ENCODE measurements around the gene CALHM3. TPM values are rescaled to one million over a fixed set of nuclear protein-coding genes. Genes with fewer than 3 reads are reported as not detected.
"Not testable (repeated sequence)": the region's sequence is repeated elsewhere in the genome, so short reads cannot be mapped to it uniquely, and the experiment has no call there.

The CALHM3 gene
- polyA plus RNA-seq, 1 donor = 0.13 TPM

DNA sequence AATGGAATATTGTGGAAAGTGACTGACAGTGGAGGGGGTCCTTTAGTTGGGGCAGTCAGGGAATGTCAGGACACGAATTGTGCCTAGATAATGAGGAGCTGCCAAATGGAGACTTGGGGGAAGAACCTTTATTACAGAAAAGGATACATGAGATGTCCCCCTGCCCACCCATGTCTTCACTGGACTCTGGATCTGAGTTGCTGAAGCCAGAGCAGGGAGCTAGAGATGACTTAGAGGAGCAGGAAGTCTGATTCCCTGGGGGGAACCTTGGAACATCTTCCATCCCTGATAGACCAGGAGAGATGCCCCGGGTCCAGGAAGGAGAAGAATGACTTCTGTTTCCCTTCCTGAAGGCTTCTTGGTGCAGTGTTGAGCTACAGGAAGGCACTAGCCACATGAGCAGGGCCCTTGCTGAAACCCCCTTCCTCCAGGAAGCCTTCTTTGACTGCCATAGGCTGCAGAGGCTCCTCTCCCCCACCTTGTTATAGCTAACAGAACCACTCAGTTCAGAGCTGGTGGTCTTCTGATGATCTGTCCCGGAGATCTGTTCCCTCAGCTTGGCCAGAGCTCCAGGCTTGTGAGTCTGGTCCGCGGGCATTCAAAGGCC, 13.7 kb upstream of the CALHM3 start:
- H3K4me3 ChIP-seq (ENCODE audit: low read length) = peak overlapping the region; percentile 40
- no peaks in the 10 kb centered on the region for H3K36me3 ChIP-seq (ENCODE audit: control insufficient read depth, insufficient read depth, low read length)
- peak overlapping the region; percentile 10 for H3K27ac ChIP-seq (ENCODE audit: low read length)
- peaks cover 28% of the 10 kb centered on the region for H3K4me1 ChIP-seq (ENCODE audit: control insufficient read depth, insufficient read depth, low read length)
- peaks cover 16% of the 10 kb centered on the region for H3K27me3 ChIP-seq (ENCODE audit: control insufficient read depth, insufficient read depth, low read length)
- no peaks in the 10 kb centered on the region for H3K9me3 ChIP-seq (ENCODE audit: control insufficient read depth, low read depth, low read length)
- WGBS (ENCODE audit: insufficient coverage, low lambda C conversion rate) = no CpG with 5 or more reads among the region's 5 CpGs
- no peak for DNase-seq

DNA sequence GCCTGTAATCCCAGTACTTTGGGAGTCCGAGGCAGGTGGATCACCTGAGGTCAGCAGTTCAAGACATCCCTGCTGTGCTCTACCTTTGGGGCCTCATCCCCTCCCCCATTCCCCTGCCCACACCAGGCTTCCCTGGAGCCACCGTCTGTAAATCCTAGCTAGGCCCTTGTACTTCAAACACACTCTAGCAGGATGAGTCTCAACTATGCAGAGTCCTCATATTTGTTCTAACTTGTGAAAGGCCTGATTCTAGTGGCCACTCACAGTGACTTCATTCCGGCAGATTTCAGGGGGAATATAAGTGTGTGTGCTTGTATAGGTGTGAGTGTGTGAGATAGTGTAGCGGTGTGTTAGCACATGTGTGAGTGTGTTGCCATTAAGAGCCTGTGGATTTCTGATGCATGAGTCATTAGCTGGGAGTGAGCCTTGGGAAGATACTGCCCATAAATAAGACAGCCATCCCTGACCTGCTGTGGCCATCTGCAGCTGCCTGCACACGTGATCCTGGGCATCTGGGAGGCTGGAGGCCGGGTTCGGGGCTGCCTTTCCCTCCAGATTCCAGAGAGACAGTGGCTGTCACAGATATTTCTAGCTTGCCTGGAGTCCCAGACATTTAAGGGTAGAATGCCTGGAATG, 12.8 kb upstream of the CALHM3 start:
- Histone ChIP-seq H3K36me3 (ENCODE audit: control insufficient read depth, insufficient read depth, low read length) (no peaks in the 10 kb centered on the region), H3K27ac (ENCODE audit: low read length) (no peak overlapping the region), H3K4me1 (ENCODE audit: control insufficient read depth, insufficient read depth, low read length) (peaks cover 28% of the 10 kb centered on the region), H3K27me3 (ENCODE audit: control insufficient read depth, insufficient read depth, low read length) (peaks cover 14% of the 10 kb centered on the region), H3K4me3 (ENCODE audit: low read length) (no peak overlapping the region), H3K9me3 (ENCODE audit: control insufficient read depth, low read depth, low read length) (no peaks in the 10 kb centered on the region)
- DNase-seq = peak; percentile 86 to 87
- no CpG with 5 or more reads among the region's 7 CpGs for WGBS (ENCODE audit: insufficient coverage, low lambda C conversion rate)

DNA sequence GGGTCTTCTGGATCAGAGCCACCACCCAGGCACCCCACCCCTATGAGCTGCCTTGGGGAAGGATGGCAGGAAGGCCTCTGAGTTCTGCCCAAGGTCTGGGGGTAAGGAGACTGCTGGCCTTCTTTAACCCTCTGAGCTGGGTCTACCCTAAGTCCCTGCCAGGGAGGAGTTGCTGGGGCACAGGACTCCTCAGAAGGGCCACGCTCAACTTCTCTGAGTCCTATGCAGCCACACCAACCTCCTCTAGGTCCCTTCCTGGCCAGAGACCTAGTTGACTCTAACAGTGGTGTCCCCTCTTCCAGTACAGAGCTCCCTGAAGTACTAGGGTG, 11.9 kb upstream of the CALHM3 start:
- no peak for DNase-seq
- Histone ChIP-seq H3K4me1 (ENCODE audit: control insufficient read depth, insufficient read depth, low read length) (peaks cover 29% of the 10 kb centered on the region), H3K36me3 (ENCODE audit: control insufficient read depth, insufficient read depth, low read length) (no peaks in the 10 kb centered on the region), H3K4me3 (ENCODE audit: low read length) (no peak overlapping the region), H3K27me3 (ENCODE audit: control insufficient read depth, insufficient read depth, low read length) (peaks cover 14% of the 10 kb centered on the region), H3K27ac (ENCODE audit: low read length) (no peak overlapping the region), H3K9me3 (ENCODE audit: control insufficient read depth, low read depth, low read length) (no peaks in the 10 kb centered on the region)
- WGBS (ENCODE audit: insufficient coverage, low lambda C conversion rate) = no CpG with 5 or more reads among the region's 1 CpG

GRCh38 chr10:103487410-103487708, 8.3 kb upstream of the CALHM3 start:
- no CpG with 5 or more reads among the region's 2 CpGs for WGBS (ENCODE audit: insufficient coverage, low lambda C conversion rate)
- no peaks in the 10 kb centered on the region for H3K9me3 ChIP-seq (ENCODE audit: control insufficient read depth, low read depth, low read length)
- DNase-seq = no peak
- H3K4me3 ChIP-seq (ENCODE audit: low read length) = no peak overlapping the region
- no peaks in the 10 kb centered on the region for H3K36me3 ChIP-seq (ENCODE audit: control insufficient read depth, insufficient read depth, low read length)
- no peak overlapping the region for H3K27ac ChIP-seq (ENCODE audit: low read length)
- H3K4me1 ChIP-seq (ENCODE audit: control insufficient read depth, insufficient read depth, low read length) = peaks cover 15% of the 10 kb centered on the region
- no peaks in the 10 kb centered on the region for H3K27me3 ChIP-seq (ENCODE audit: control insufficient read depth, insufficient read depth, low read length)

- not testable (repeated sequence) for H3K27me3 ChIP-seq (ENCODE audit: control insufficient read depth, insufficient read depth, low read length); H3K27ac ChIP-seq (ENCODE audit: low read length); H3K4me3 ChIP-seq (ENCODE audit: low read length); H3K36me3 ChIP-seq (ENCODE audit: control insufficient read depth, insufficient read depth, low read length); H3K9me3 ChIP-seq (ENCODE audit: control insufficient read depth, low read depth, low read length); DNase-seq
- peaks cover 10% of the 10 kb centered on the region for H3K4me1 ChIP-seq (ENCODE audit: control insufficient read depth, insufficient read depth, low read length)
- 100% methylated on average over 1 of the region's 8 CpGs for WGBS (ENCODE audit: insufficient coverage, low lambda C conversion rate)
Measured at GRCh38 chr10:103486635-103487409, 7.8 kb upstream of the CALHM3 start.

GRCh38 chr10:103481974-103482531, 3.0 kb upstream of the CALHM3 start:
- WGBS (ENCODE audit: insufficient coverage, low lambda C conversion rate) = no CpG with 5 or more reads among the region's 12 CpGs
- Histone ChIP-seq H3K36me3 (ENCODE audit: control insufficient read depth, insufficient read depth, low read length) (no peaks in the 10 kb centered on the region), H3K4me3 (ENCODE audit: low read length) (no peak overlapping the region), H3K9me3 (ENCODE audit: control insufficient read depth, low read depth, low read length) (no peaks in the 10 kb centered on the region), H3K27me3 (ENCODE audit: control insufficient read depth, insufficient read depth, low read length) (no peaks in the 10 kb centered on the region), H3K4me1 (ENCODE audit: control insufficient read depth, insufficient read depth, low read length) (peaks cover 3% of the 10 kb centered on the region), H3K27ac (ENCODE audit: low read length) (no peak overlapping the region)
- peak in 1 of 2 donors; percentile 43 for DNase-seq

GRCh38 chr10:103480521-103480920, 1.5 kb upstream of the CALHM3 start:
- WGBS (ENCODE audit: insufficient coverage, low lambda C conversion rate) = no CpG with 5 or more reads among the region's 5 CpGs
- Histone ChIP-seq H3K4me1 (ENCODE audit: control insufficient read depth, insufficient read depth, low read length) (no peaks in the 10 kb centered on the region), H3K27me3 (ENCODE audit: control insufficient read depth, insufficient read depth, low read length) (no peaks in the 10 kb centered on the region), H3K4me3 (ENCODE audit: low read length) (no peak overlapping the region), H3K36me3 (ENCODE audit: control insufficient read depth, insufficient read depth, low read length) (no peaks in the 10 kb centered on the region), H3K27ac (ENCODE audit: low read length) (no peak overlapping the region), H3K9me3 (ENCODE audit: control insufficient read depth, low read depth, low read length) (no peaks in the 10 kb centered on the region)
- no peak for DNase-seq

GRCh38 chr10:103478671-103479070, 369 bp downstream of the CALHM3 start:
- no peaks in the 10 kb centered on the region for H3K4me1 ChIP-seq (ENCODE audit: control insufficient read depth, insufficient read depth, low read length)
- no CpG with 5 or more reads among the region's 22 CpGs for WGBS (ENCODE audit: insufficient coverage, low lambda C conversion rate)
- H3K27ac ChIP-seq (ENCODE audit: low read length) = no peak overlapping the region
- no peaks in the 10 kb centered on the region for H3K27me3 ChIP-seq (ENCODE audit: control insufficient read depth, insufficient read depth, low read length)
- no peak for DNase-seq
- no peaks in the 10 kb centered on the region for H3K9me3 ChIP-seq (ENCODE audit: control insufficient read depth, low read depth, low read length)
- no peaks in the 10 kb centered on the region for H3K36me3 ChIP-seq (ENCODE audit: control insufficient read depth, insufficient read depth, low read length)
- no peak overlapping the region for H3K4me3 ChIP-seq (ENCODE audit: low read length)

GRCh38 chr10:103476046-103476768, 2.8 kb downstream of the CALHM3 start:
- Histone ChIP-seq H3K27me3 (ENCODE audit: control insufficient read depth, insufficient read depth, low read length) (no peaks in the 10 kb centered on the region), H3K4me3 (ENCODE audit: low read length) (no peak overlapping the region), H3K36me3 (ENCODE audit: control insufficient read depth, insufficient read depth, low read length) (no peaks in the 10 kb centered on the region), H3K9me3 (ENCODE audit: control insufficient read depth, low read depth, low read length) (peaks cover 4% of the 10 kb centered on the region), H3K4me1 (ENCODE audit: control insufficient read depth, insufficient read depth, low read length) (no peaks in the 10 kb centered on the region), H3K27ac (ENCODE audit: low read length) (no peak overlapping the region)
- DNase-seq = peak in 1 of 2 donors; percentile 31
- no CpG with 5 or more reads among the region's 11 CpGs for WGBS (ENCODE audit: insufficient coverage, low lambda C conversion rate)

DNA sequence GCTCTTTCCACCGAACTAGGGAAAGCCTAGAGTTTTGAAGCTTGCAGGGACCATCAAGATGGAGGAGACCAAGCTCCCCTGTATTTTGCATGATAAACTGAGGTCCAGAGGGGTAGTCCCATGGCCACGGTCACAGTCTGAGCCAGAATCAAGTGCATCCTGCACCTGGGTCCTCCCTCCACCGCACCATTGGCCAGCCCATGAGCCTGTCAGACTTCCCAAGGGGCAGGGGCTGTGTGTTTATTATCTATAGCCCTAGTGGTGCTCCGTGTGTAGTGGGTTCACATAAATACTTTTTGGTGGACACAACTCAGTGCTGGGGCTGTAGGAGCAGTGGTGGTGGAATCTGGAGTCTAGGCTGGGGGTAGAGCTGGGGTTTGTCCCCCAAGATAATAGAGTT, 3.6 kb downstream of the CALHM3 start:
- Histone ChIP-seq H3K27ac (ENCODE audit: low read length) (no peak overlapping the region), H3K4me3 (ENCODE audit: low read length) (no peak overlapping the region), H3K9me3 (ENCODE audit: control insufficient read depth, low read depth, low read length) (peaks cover 4% of the 10 kb centered on the region), H3K27me3 (ENCODE audit: control insufficient read depth, insufficient read depth, low read length) (no peaks in the 10 kb centered on the region), H3K36me3 (ENCODE audit: control insufficient read depth, insufficient read depth, low read length) (no peaks in the 10 kb centered on the region), H3K4me1 (ENCODE audit: control insufficient read depth, insufficient read depth, low read length) (no peaks in the 10 kb centered on the region)
- DNase-seq = no peak
- no CpG with 5 or more reads among the region's 4 CpGs for WGBS (ENCODE audit: insufficient coverage, low lambda C conversion rate)

Data from large intestine (tissue), 3 donors.